Astrocyte (in vitro differentiated cells and primary cell): ENCODE measurements around the gene OR9I1. TPM values are rescaled to one million over a fixed set of nuclear protein-coding genes. Genes with fewer than 3 reads are reported as not detected.

Experiments
- DNase-seq: peaks from one replicate; pipeline ENCODE4 v3.0.0-alpha.2; 2010; ENCODE audit warnings: low read depth
- FAIRE-seq: peaks from 2 replicates; lab custom pipeline; 2011; peaks lifted over from hg19 to GRCh38; lab: Jason Lieb, UNC
- H2AFZ ChIP-seq: 2 replicates; pipeline ENCODE4 v1.6.0; 2012; ENCODE audit warnings: low read depth, low read length, inconsistent platforms
- H3K27ac ChIP-seq: 2 replicates; pipeline ENCODE4 v1.5.1; 2011; ENCODE audit warnings: low read depth, low read length, inconsistent platforms
- H3K27me3 ChIP-seq: 2 replicates; pipeline ENCODE4 v1.6.0; 2011; ENCODE audit warnings: low read length, inconsistent platforms; ENCODE audit not compliant: insufficient read depth
- H3K36me3 ChIP-seq: 2 replicates; pipeline ENCODE4 v1.5.1; 2011; ENCODE audit warnings: low read length, inconsistent platforms; ENCODE audit not compliant: insufficient read depth
- H3K4me1 ChIP-seq: 2 replicates; pipeline ENCODE4 v1.5.1; 2011; ENCODE audit warnings: low read length, inconsistent platforms; ENCODE audit not compliant: insufficient read depth
- H3K4me2 ChIP-seq: 2 replicates; pipeline ENCODE4 v1.6.0; 2012; ENCODE audit warnings: low read length, inconsistent platforms
- H3K4me3 ChIP-seq: 2 replicates; pipeline ENCODE4 v1.5.1; 2011; ENCODE audit warnings: low read depth, mild to moderate bottlenecking, low read length, inconsistent platforms; ENCODE audit not compliant: insufficient read depth
- H3K79me2 ChIP-seq: 2 replicates; pipeline ENCODE4 v1.6.0; 2012; ENCODE audit warnings: mild to moderate bottlenecking, low read length, inconsistent platforms; ENCODE audit not compliant: insufficient read depth
- H3K9ac ChIP-seq: 2 replicates; pipeline ENCODE4 v1.6.0; 2012; ENCODE audit warnings: mild to moderate bottlenecking, low read length, inconsistent platforms
- H3K9me3 ChIP-seq: 2 replicates; pipeline ENCODE4 v1.5.1; 2012; ENCODE audit warnings: low read depth, mild to moderate bottlenecking, low read length, inconsistent platforms; ENCODE audit not compliant: insufficient read depth
- H4K20me1 ChIP-seq: 2 replicates; pipeline ENCODE4 v1.6.0; 2012; ENCODE audit warnings: low read length, inconsistent platforms; ENCODE audit not compliant: insufficient read depth
- H3K27ac Mint-ChIP-seq: one replicate; pipeline ENCODE4 v1.8.0; 2021; ENCODE audit warnings: mild to moderate bottlenecking, mixed read lengths; ENCODE audit not compliant: unreplicated experiment
- H3K27me3 Mint-ChIP-seq: one replicate; pipeline ENCODE4 v1.8.0; 2021; ENCODE audit warnings: low read depth, mixed read lengths; ENCODE audit not compliant: unreplicated experiment
- H3K36me3 Mint-ChIP-seq: one replicate; pipeline ENCODE4 v1.8.0; 2021; ENCODE audit warnings: low read depth, mixed read lengths; ENCODE audit not compliant: unreplicated experiment
- H3K4me1 Mint-ChIP-seq: one replicate; pipeline ENCODE4 v1.8.0; 2021; ENCODE audit warnings: low read depth, mixed read lengths; ENCODE audit not compliant: unreplicated experiment
- H3K4me3 Mint-ChIP-seq: one replicate; pipeline ENCODE4 v1.8.0; 2021; ENCODE audit warnings: mild to moderate bottlenecking, moderate library complexity, mixed read lengths; ENCODE audit not compliant: unreplicated experiment
- H3K9me3 Mint-ChIP-seq: one replicate; pipeline ENCODE4 v1.8.0; 2021; ENCODE audit warnings: mild to moderate bottlenecking, mixed read lengths; ENCODE audit not compliant: unreplicated experiment
- CTCF ChIP-seq: IDR thresholded peaks from 2 replicates; pipeline ENCODE4 v1.5.1; 2011; ENCODE audit warnings: low read depth, mild to moderate bottlenecking, inconsistent platforms, low read length, moderate library complexity; ENCODE audit not compliant: insufficient read depth
- EZH2 ChIP-seq: IDR thresholded peaks from 2 replicates; pipeline ENCODE4 v1.6.1; 2012; ENCODE audit warnings: mild to moderate bottlenecking, low read length, inconsistent platforms; ENCODE audit not compliant: insufficient read depth
- total RNA-seq: library from RNA; stranded (reverse); gene quantifications from 2 replicates; pipeline ENCODE4 v1.2.1, GENCODE V29; 2021

OR9I1 gene
- total RNA-seq, 1 donor from 2014 or later, result not detected

GRCh38 chr11:58164389-58164788, 39.1 kb upstream of the OR9I1 start:
- Mint-ChIP-seq H3K4me3 (no peak overlapping the region), H3K27ac (no peak overlapping the region), H3K9me3 (peaks cover 2% of the 10 kb centered on the region), H3K36me3 (no peaks in the 10 kb centered on the region), H3K4me1 (no peaks in the 10 kb centered on the region), H3K27me3 (no peaks in the 10 kb centered on the region)
- TF ChIP-seq CTCF (no peak), EZH2 (no peak)
- DNase-seq, result no peak
- Histone ChIP-seq H3K79me2 (no peaks in the 10 kb centered on the region), H2AFZ (no peak overlapping the region), H4K20me1 (no peaks in the 10 kb centered on the region), H3K9me3 (peaks cover 4% of the 10 kb centered on the region), H3K4me2 (no peak overlapping the region), H3K4me1 (no peaks in the 10 kb centered on the region), H3K4me3 (no peak overlapping the region), H3K9ac (no peak overlapping the region), H3K27ac (no peak overlapping the region), H3K27me3 (no peaks in the 10 kb centered on the region), H3K36me3 (no peaks in the 10 kb centered on the region)
- FAIRE-seq, result no peak

GRCh38 chr11:58152781-58153180, 27.5 kb upstream of the OR9I1 start:
- H3K27ac ChIP-seq, result no peak overlapping the region
- no peaks in the 10 kb centered on the region for H3K4me1 Mint-ChIP-seq
- TF ChIP-seq EZH2 (no peak), CTCF (no peak)
- H3K4me3 Mint-ChIP-seq, result no peak overlapping the region
- no peaks in the 10 kb centered on the region for H3K9me3 Mint-ChIP-seq
- peaks cover 4% of the 10 kb centered on the region for H3K27me3 Mint-ChIP-seq
- H3K79me2 ChIP-seq, result no peaks in the 10 kb centered on the region
- FAIRE-seq (no peak), DNase-seq (no peak)
- H3K4me1 ChIP-seq, result no peaks in the 10 kb centered on the region
- no peak overlapping the region for H3K27ac Mint-ChIP-seq
- H3K9me3 ChIP-seq, result no peaks in the 10 kb centered on the region
- H3K4me3 ChIP-seq, result no peak overlapping the region
- no peaks in the 10 kb centered on the region for H3K36me3 ChIP-seq
- no peaks in the 10 kb centered on the region for H3K27me3 ChIP-seq
- H3K9ac ChIP-seq, result no peak overlapping the region
- H3K36me3 Mint-ChIP-seq, result no peaks in the 10 kb centered on the region
- no peaks in the 10 kb centered on the region for H4K20me1 ChIP-seq
- H3K4me2 ChIP-seq, result no peak overlapping the region
- no peak overlapping the region for H2AFZ ChIP-seq

- Histone ChIP-seq H3K4me2 (no peak overlapping the region), H3K27ac (no peak overlapping the region), H3K27me3 (no peaks in the 10 kb centered on the region), H3K9ac (no peak overlapping the region), H3K9me3 (no peaks in the 10 kb centered on the region), H3K36me3 (no peaks in the 10 kb centered on the region), H3K4me1 (no peaks in the 10 kb centered on the region), H3K4me3 (no peak overlapping the region), H3K79me2 (no peaks in the 10 kb centered on the region), H2AFZ (no peak overlapping the region), H4K20me1 (no peaks in the 10 kb centered on the region)
- no peaks in the 10 kb centered on the region for H3K27me3 Mint-ChIP-seq
- H3K36me3 Mint-ChIP-seq, result no peaks in the 10 kb centered on the region
- TF ChIP-seq EZH2 (no peak), CTCF (no peak)
- DNase-seq, result no peak
- H3K27ac Mint-ChIP-seq, result no peak overlapping the region
- H3K9me3 Mint-ChIP-seq, result peaks cover 3% of the 10 kb centered on the region
- FAIRE-seq, result no peak
- no peaks in the 10 kb centered on the region for H3K4me1 Mint-ChIP-seq
- no peak overlapping the region for H3K4me3 Mint-ChIP-seq
Observed at GRCh38 chr11:58142761-58143160, 17.4 kb upstream of the OR9I1 start.
